IMR-90 (cell line): ENCODE data around the gene MIEF2. TPM values are rescaled to one million over a fixed set of nuclear protein-coding genes. Genes with fewer than 3 reads are reported as not detected.

ENCODE experiments used
- ATAC-seq: fragments of 200-7000 bp; cut with Tn5 transposase; 2 replicates; pipeline ENCODE4 v1.9.1; 2020; ENCODE audit warnings: low read depth, mild to moderate bottlenecking, moderate library complexity
- BruUV-seq: library from RNA; stranded (reverse); fragments of 400-500 nt; replicated peaks from 2 replicates; lab custom pipeline; 2021; lab: Mats Ljungman, UMichigan
- CTCF ChIA-PET: fragments of 300-600 bp; formaldehyde crosslinking; extraction: SDS; loops from one replicate; lab custom pipeline; 2021; ENCODE audit warnings: antibody characterized with exemption; lab: Yijun Ruan, JAX
- POLR2A ChIA-PET: fragments of 300-600 bp; sonication (Branson Sonifier 250); formaldehyde crosslinking; loops from one replicate; lab custom pipeline; 2022; ENCODE audit warnings: antibody characterized with exemption; ENCODE audit not compliant: unreplicated experiment; lab: Charles Lee
- DNase-seq: peaks from one replicate; pipeline ENCODE4 v3.0.0; 2013
- H2AFZ ChIP-seq: replicated peaks from 2 replicates; pipeline ENCODE3; 2013; ENCODE audit warnings: low read length, mild to moderate bottlenecking; ENCODE audit not compliant: poor library complexity
- H2AK5ac ChIP-seq: 2 replicates; pipeline ENCODE4 v1.6.1; 2013; ENCODE audit warnings: low read depth, low read length, inconsistent platforms
- H2AK9ac ChIP-seq: replicated peaks from 2 replicates; pipeline ENCODE3; 2013; ENCODE audit warnings: mild to moderate bottlenecking, low read depth, low read length, moderate library complexity; ENCODE audit not compliant: poor library complexity
- H2BK120ac ChIP-seq: 2 replicates; pipeline ENCODE4 v1.6.1; 2013; ENCODE audit warnings: low read depth, low read length, inconsistent platforms
- H2BK15ac ChIP-seq: 3 replicates; pipeline ENCODE4 v1.6.1; 2013; ENCODE audit warnings: low read depth, low read length, inconsistent platforms
- H2BK20ac ChIP-seq: 2 replicates; pipeline ENCODE4 v1.6.1; 2013; ENCODE audit warnings: low read depth, mild to moderate bottlenecking, inconsistent platforms, low read length, moderate library complexity
- H2BK5ac ChIP-seq: 2 replicates; pipeline ENCODE4 v1.6.1; 2013; ENCODE audit warnings: mild to moderate bottlenecking, low read depth, low read length, inconsistent platforms; ENCODE audit not compliant: poor library complexity, severe bottlenecking
- H3K14ac ChIP-seq: replicated peaks from 2 replicates; pipeline ENCODE4 v1.6.1; 2013; ENCODE audit warnings: low read depth, low read length, inconsistent platforms
- H3K18ac ChIP-seq: 2 replicates; pipeline ENCODE4 v1.6.1; 2013; ENCODE audit warnings: low read depth, low read length, control low read depth
- H3K23ac ChIP-seq: 2 replicates; pipeline ENCODE4 v1.6.1; 2013; ENCODE audit warnings: low read depth, low read length, inconsistent platforms
- H3K27ac ChIP-seq: 2 replicates; pipeline ENCODE4 v1.5.1; 2013; ENCODE audit warnings: mild to moderate bottlenecking, control low read depth, low read length; ENCODE audit not compliant: insufficient read depth
- H3K27me3 ChIP-seq: 2 replicates; pipeline ENCODE4 v1.6.1; 2013; ENCODE audit warnings: low read length; ENCODE audit not compliant: control insufficient read depth, insufficient read depth
- H3K36me3 ChIP-seq: 2 replicates; pipeline ENCODE4 v1.6.1; 2013; ENCODE audit warnings: low read length, mixed read lengths; ENCODE audit not compliant: control insufficient read depth, insufficient read depth
- H3K4ac ChIP-seq: 2 replicates; pipeline ENCODE4 v1.6.1; 2013; ENCODE audit warnings: low read depth, low read length, inconsistent platforms
- H3K4me1 ChIP-seq: 2 replicates; pipeline ENCODE4 v1.6.1; 2013; ENCODE audit warnings: low read length, mixed read lengths; ENCODE audit not compliant: control insufficient read depth, insufficient read depth
- H3K4me2 ChIP-seq: 2 replicates; pipeline ENCODE4 v1.6.1; 2013; ENCODE audit warnings: low read depth, mild to moderate bottlenecking, control low read depth, low read length, moderate library complexity
- H3K4me3 ChIP-seq: 2 replicates; pipeline ENCODE4 v1.5.1; 2013; ENCODE audit warnings: low read depth, mild to moderate bottlenecking, control low read depth, low read length, moderate library complexity; ENCODE audit not compliant: insufficient read depth
- H3K56ac ChIP-seq: 2 replicates; pipeline ENCODE4 v1.6.1; 2013; ENCODE audit warnings: low read length, inconsistent platforms; ENCODE audit not compliant: insufficient read depth; ENCODE audit errors: extremely low read depth
- H3K79me1 ChIP-seq, 2 experiments: 2 replicates each; pipeline ENCODE4 v1.6.1; 2013; ENCODE audit warnings: low read length in 2 of 2, inconsistent platforms in 1 of 2, low read depth in 1 of 2
- H3K9ac ChIP-seq: 2 replicates; pipeline ENCODE4 v1.6.1; 2013; ENCODE audit warnings: low read depth, low read length, control low read depth
- H3K9me1 ChIP-seq: 2 replicates; pipeline ENCODE4 v1.6.1; 2013; ENCODE audit warnings: low read length, inconsistent platforms; ENCODE audit not compliant: insufficient read depth
- H3K9me3 ChIP-seq: 2 replicates; pipeline ENCODE4 v1.6.1; 2013; ENCODE audit warnings: low read length; ENCODE audit not compliant: control insufficient read depth, insufficient read depth
- H4K20me1 ChIP-seq: 2 replicates; pipeline ENCODE4 v1.6.1; 2013; ENCODE audit warnings: low read length, inconsistent platforms; ENCODE audit not compliant: insufficient read depth
- H4K5ac ChIP-seq: 2 replicates; pipeline ENCODE4 v1.6.1; 2013; ENCODE audit warnings: mild to moderate bottlenecking, low read depth, low read length, control low read depth
- H4K8ac ChIP-seq, 2 experiments: 2 replicates each; pipeline ENCODE4 v1.6.1; 2013; ENCODE audit warnings: low read depth in 2 of 2, low read length in 2 of 2, control low read depth in 1 of 2, inconsistent platforms in 1 of 2
- H4K91ac ChIP-seq: 2 replicates; pipeline ENCODE4 v1.6.1; 2013; ENCODE audit warnings: low read depth, low read length, inconsistent platforms; ENCODE audit not compliant: insufficient read depth
- BHLHE40 ChIP-seq: fragments of 150-350 bp; IDR thresholded peaks from 2 replicates; pipeline ENCODE4 v1.6.1; 2016; ENCODE audit warnings: mild to moderate bottlenecking, low read depth, low read length
- CHD1 ChIP-seq: IDR thresholded peaks from 2 replicates; pipeline ENCODE4 v1.6.1; 2012; ENCODE audit warnings: low read depth, low read length, improper control_type of control experiment
- CTCF ChIP-seq: conservative IDR thresholded peaks from 2 replicates; pipeline ENCODE4 v1.5.1; 2012; ENCODE audit warnings: mild to moderate bottlenecking, low read depth, low read length, improper control_type of control experiment
- ELK1 ChIP-seq: fragments of 150-350 bp; IDR thresholded peaks from 2 replicates; pipeline ENCODE4 v1.6.1; 2016; ENCODE audit warnings: low read depth, mild to moderate bottlenecking, low read length, moderate library complexity, borderline replicate concordance
- MAFK ChIP-seq: IDR thresholded peaks from 2 replicates; pipeline ENCODE4 v1.6.1; 2012; ENCODE audit warnings: low read depth, low read length, improper control_type of control experiment
- NFE2L2 ChIP-seq: fragments of 150-350 bp; IDR thresholded peaks from 2 replicates; pipeline ENCODE4 v1.6.1; 2016; ENCODE audit warnings: low read depth, mild to moderate bottlenecking, low read length
- POLR2A ChIP-seq: IDR thresholded peaks from 2 replicates; pipeline ENCODE4 v1.6.1; 2012; ENCODE audit warnings: mild to moderate bottlenecking, low read depth, low read length
- RAD21 ChIP-seq: IDR thresholded peaks from 2 replicates; pipeline ENCODE4 v1.6.1; 2012; ENCODE audit warnings: low read length, improper control_type of control experiment
- RCOR1 ChIP-seq: IDR thresholded peaks from 2 replicates; pipeline ENCODE4 v1.6.1; 2012; ENCODE audit warnings: mild to moderate bottlenecking, low read length, improper control_type of control experiment; ENCODE audit not compliant: insufficient replicate concordance
- WGBS, 2 experiments: methylation state at CpG; one replicate each; pipeline versions ENCODE4 v1.1.5 to v1.1.7; 2013; ENCODE audit warnings: missing lambda C conversion rate in 2 of 2; ENCODE audit not compliant: insufficient read length in 1 of 2; ENCODE audit errors: extremely low coverage in 2 of 2; 5-methylcytosine and 5-hydroxymethylcytosine counted together
- dilution Hi-C: fragments of 300-500 bp; cut with HindIII; formaldehyde crosslinking; loops from one replicate; pipeline ENCODE4 v1.14.3; 2018; ENCODE audit warnings: low sequenced_read_pairs; ENCODE audit not compliant: unreplicated experiment
- in situ Hi-C: fragments of 300-500 bp; cut with MboI; formaldehyde crosslinking; loops from 3 replicates; pipeline ENCODE4 v1.14.3; 2019; ENCODE audit warnings: low sequenced_read_pairs, inconsistent platforms, mixed read lengths
- intact Hi-C: fragments of 100-400 bp; cut with micrococcal nuclease; formaldehyde crosslinking; loops from 2 replicates; pipeline ENCODE4 v1.10.0; 2022
- polyA plus RNA-seq, 3 experiments: library from polyadenylated mRNA; depleted of rRNA; stranded (reverse); fragments of >200 nt; gene quantifications; 2 replicates each; pipeline ENCODE4 v1.2.3, GENCODE V29; 2012; ENCODE audit warnings: low replicate concordance in 1 of 3
- total RNA-seq: library from RNA; depleted of rRNA; stranded (reverse); fragments of >200 nt; gene quantifications from 2 replicates; pipeline ENCODE4 v1.2.3, GENCODE V29; 2012
- TF ChIP-seq, protein P1 (sequence below): fragments of 150-350 bp; IDR thresholded peaks from 2 replicates; pipeline ENCODE4 v1.6.1; 2017; ENCODE audit warnings: mild to moderate bottlenecking, antibody characterized with exemption, low read length, low read depth

MIEF2 gene
- total and polyA plus RNA-seq, 2 of the 4 experiments (the other 2 are of a cell fraction): 9.1 to 26.6 TPM

- Histone ChIP-seq H2BK5ac (no peak overlapping the region), H2AFZ (no peak overlapping the region), H3K4me1 (peaks cover 5% of the 10 kb centered on the region), H3K4ac (no peak overlapping the region), H3K4me3 (no peak overlapping the region), H2BK20ac (no peak overlapping the region), H2AK5ac (no peak overlapping the region), H3K27me3 (no peaks in the 10 kb centered on the region), H2BK120ac (no peak overlapping the region), H3K9me1 (no peaks in the 10 kb centered on the region), H3K36me3 (peaks cover 78% of the 10 kb centered on the region), H3K56ac (no peak overlapping the region), H2AK9ac (no peak overlapping the region), H3K9ac (no peak overlapping the region), H3K27ac (no peak overlapping the region), H2BK15ac (no peak overlapping the region), H4K20me1 (peaks cover 5% of the 10 kb centered on the region), H3K9me3 (no peaks in the 10 kb centered on the region), H3K23ac (no peak overlapping the region), H3K4me2 (no peak overlapping the region), H4K8ac (no peak overlapping the region), H3K18ac (no peak overlapping the region), H4K5ac (no peak overlapping the region), H3K14ac (no peak overlapping the region), H3K79me1 (peaks cover 0 to 14% of the 10 kb centered on the region in 2 experiments; a peak in 3 of 4 replicates), H4K91ac (no peak overlapping the region)
- ATAC-seq (no peak), DNase-seq (no peak)
- dilution Hi-C loops: no loop called here
- TF ChIP-seq RAD21: no peak
- no peak for TF ChIP-seq CTCF
- no peak for TF ChIP-seq BHLHE40
- TF ChIP-seq POLR2A: no peak
- TF ChIP-seq NFE2L2: no peak
- no peak for TF ChIP-seq ELK1
- TF ChIP-seq, protein P1, sequence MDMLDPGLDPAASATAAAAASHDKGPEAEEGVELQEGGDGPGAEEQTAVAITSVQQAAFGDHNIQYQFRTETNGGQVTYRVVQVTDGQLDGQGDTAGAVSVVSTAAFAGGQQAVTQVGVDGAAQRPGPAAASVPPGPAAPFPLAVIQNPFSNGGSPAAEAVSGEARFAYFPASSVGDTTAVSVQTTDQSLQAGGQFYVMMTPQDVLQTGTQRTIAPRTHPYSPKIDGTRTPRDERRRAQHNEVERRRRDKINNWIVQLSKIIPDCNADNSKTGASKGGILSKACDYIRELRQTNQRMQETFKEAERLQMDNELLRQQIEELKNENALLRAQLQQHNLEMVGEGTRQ: no peak
- TF ChIP-seq MAFK: no peak
- no peak for TF ChIP-seq CHD1
- no peak for TF ChIP-seq RCOR1
- ChIA-PET CTCF (no interaction called here), POLR2A (no interaction called here)
- in situ Hi-C loops: no loop called here
- intact Hi-C loops: no loop called here
- 94% methylated on average over 14 of the region's 20 CpGs; no CpG with 5 or more reads in 1 of the 2 experiments for WGBS, 2 experiments
- no TSS peak for BruUV-seq
Measured at GRCh38 chr17:18237461-18237860, 23.0 kb upstream of the MIEF2 start.
